Fibroblast of lung (primary cell): Measurements from ENCODE around the gene RXRA. TPM values are rescaled to one million over a fixed set of nuclear protein-coding genes. Genes with fewer than 3 reads are reported as not detected.

Source experiments
- DNase-seq, 2 donors: peaks; one replicate each; pipeline versions ENCODE4 v3.0.0 to v3.0.0-alpha.2; 2010; ENCODE audit warnings: low read depth in 2 of 2
- H2AFZ ChIP-seq: 2 replicates; pipeline ENCODE4 v1.5.1; 2012; ENCODE audit warnings: low read length, control low read depth, inconsistent platforms
- H3K27ac ChIP-seq: 2 replicates; pipeline ENCODE4 v1.5.1; 2011; ENCODE audit warnings: low read length, control low read depth; ENCODE audit not compliant: insufficient read depth
- H3K27me3 ChIP-seq: 2 replicates; pipeline ENCODE4 v1.5.1; 2011; ENCODE audit warnings: mild to moderate bottlenecking, low read length; ENCODE audit not compliant: control insufficient read depth, insufficient read depth
- H3K36me3 ChIP-seq: 2 replicates; pipeline ENCODE4 v1.5.1; 2011; ENCODE audit warnings: low read length; ENCODE audit not compliant: control insufficient read depth, insufficient read depth
- H3K4me1 ChIP-seq: 2 replicates; pipeline ENCODE4 v1.5.1; 2011; ENCODE audit warnings: low read length; ENCODE audit not compliant: control insufficient read depth, insufficient read depth; ENCODE audit errors: extremely low read depth
- H3K4me2 ChIP-seq: 2 replicates; pipeline ENCODE4 v1.5.1; 2011; ENCODE audit warnings: low read length, control low read depth; ENCODE audit not compliant: insufficient read depth; ENCODE audit errors: extremely low read depth
- H3K4me3 ChIP-seq, 4 experiments: fragments of 200-600 bp in 1 of 4; sonication (generic) in 1 of 4; replicated peaks in 1 of 4; 2 replicates each; pipeline ENCODE4 v1.5.1; 2011 to 2016; ENCODE audit warnings: low read length in 4 of 4, low read depth in 3 of 4, mild to moderate bottlenecking in 3 of 4, control low read depth in 2 of 4, inconsistent platforms in 1 of 4, mixed read lengths in 1 of 4; ENCODE audit not compliant: insufficient read depth in 1 of 4; ENCODE audit errors: control extremely low read depth in 1 of 4
- H3K79me2 ChIP-seq: 2 replicates; pipeline ENCODE4 v1.5.1; 2012; ENCODE audit warnings: mild to moderate bottlenecking, low read length, inconsistent platforms; ENCODE audit not compliant: control insufficient read depth, insufficient read depth
- H3K9ac ChIP-seq: 2 replicates; pipeline ENCODE4 v1.5.1; 2011; ENCODE audit warnings: mild to moderate bottlenecking, low read length, control low read depth; ENCODE audit not compliant: insufficient read depth
- H3K9me3 ChIP-seq: 2 replicates; pipeline ENCODE4 v1.5.1; 2012; ENCODE audit warnings: low read depth, low read length; ENCODE audit not compliant: control insufficient read depth, insufficient read depth
- H4K20me1 ChIP-seq: 2 replicates; pipeline ENCODE4 v1.5.1; 2011; ENCODE audit warnings: low read length; ENCODE audit not compliant: control insufficient read depth, insufficient read depth; ENCODE audit errors: extremely low read depth
- CTCF ChIP-seq, 2 donors: IDR thresholded peaks in 1 of 2; conservative IDR thresholded peaks in 1 of 2; 1 replicate in 1 of 2; 2 replicates in 1 of 2; pipeline ENCODE4 v1.5.1; 2011 to 2012; ENCODE audit warnings: low read length in 2 of 2, control low read depth in 1 of 2, inconsistent platforms in 1 of 2, low read depth in 1 of 2, mild to moderate bottlenecking in 1 of 2
- EZH2 ChIP-seq: IDR thresholded peaks from 2 replicates; pipeline ENCODE4 v1.5.1; 2012; ENCODE audit warnings: low read length, control low read depth, mild to moderate bottlenecking; ENCODE audit errors: missing control alignments
- polyA plus RNA-seq, 2 donors: library from polyadenylated mRNA; depleted of rRNA in 1 of 2; stranded (reverse) in 1 of 2; unstranded in 1 of 2; fragments of >200 nt; gene quantifications; 2 replicates each; pipeline ENCODE4 v1.2.1, GENCODE V29; 2011 to 2012; ENCODE audit warnings: missing spikeins in 1 of 2
- total RNA-seq: library from RNA; depleted of rRNA; stranded (reverse); fragments of >200 nt; gene quantifications from 2 replicates; pipeline ENCODE4 v1.2.1, GENCODE V29; 2014

The RXRA gene
- total and polyA plus RNA-seq, 2 donors (not counting 1 experiment from before 2014, with no cell fraction given), result 13.3 to 14.9 TPM

GRCh38 chr9:134431626-134432025 lies 105.4 kb downstream of the RXRA start:
- H3K9me3 ChIP-seq, result no peaks in the 10 kb centered on the region
- no peaks in the 10 kb centered on the region for H3K79me2 ChIP-seq
- H3K4me1 ChIP-seq, result peaks cover 9% of the 10 kb centered on the region
- DNase-seq, result no peak
- H4K20me1 ChIP-seq, result no peaks in the 10 kb centered on the region
- no peaks in the 10 kb centered on the region for H3K27me3 ChIP-seq
- H3K4me2 ChIP-seq, result no peak overlapping the region
- peaks cover 3% of the 10 kb centered on the region for H3K36me3 ChIP-seq
- no peak overlapping the region for H3K9ac ChIP-seq
- no peak overlapping the region for H3K27ac ChIP-seq
- no peak overlapping the region for H2AFZ ChIP-seq
- no peak for TF ChIP-seq EZH2
- no peak for TF ChIP-seq CTCF (conservative IDR thresholded peaks at IDR 0.05 in 1 of 2, IDR thresholded peaks at IDR 0.05 in 1 of 2; ENCODE audit: low read depth in 1 of 2, low read length in 2 of 2)
- H3K4me3 ChIP-seq, result no peak overlapping the region

- no peak overlapping the region for H2AFZ ChIP-seq
- H3K9ac ChIP-seq, result no peak overlapping the region
- no peak overlapping the region for H3K4me2 ChIP-seq
- H3K79me2 ChIP-seq, result no peaks in the 10 kb centered on the region
- no peak overlapping the region for H3K4me3 ChIP-seq
- H4K20me1 ChIP-seq, result no peaks in the 10 kb centered on the region
- peaks cover 9% of the 10 kb centered on the region for H3K4me1 ChIP-seq
- no peaks in the 10 kb centered on the region for H3K27me3 ChIP-seq
- no peak for TF ChIP-seq CTCF (conservative IDR thresholded peaks at IDR 0.05 in 1 of 2, IDR thresholded peaks at IDR 0.05 in 1 of 2; ENCODE audit: low read depth in 1 of 2, low read length in 2 of 2)
- no peak for TF ChIP-seq EZH2
- H3K9me3 ChIP-seq, result no peaks in the 10 kb centered on the region
- peaks cover 6% of the 10 kb centered on the region for H3K36me3 ChIP-seq
- DNase-seq, result no peak
- H3K27ac ChIP-seq, result no peak overlapping the region
Observed at GRCh38 chr9:134432471-134432870, 106.2 kb downstream of the RXRA start.

GRCh38 chr9:134433101-134433500 lies 106.8 kb downstream of the RXRA start:
- Histone ChIP-seq H3K79me2 (no peaks in the 10 kb centered on the region), H3K9ac (no peak overlapping the region), H3K27ac (no peak overlapping the region), H3K36me3 (peaks cover 6% of the 10 kb centered on the region), H3K27me3 (no peaks in the 10 kb centered on the region), H4K20me1 (no peaks in the 10 kb centered on the region), H3K4me1 (peaks cover 9% of the 10 kb centered on the region), H2AFZ (no peak overlapping the region), H3K4me2 (no peak overlapping the region), H3K9me3 (no peaks in the 10 kb centered on the region), H3K4me3 (no peak overlapping the region)
- no peak for TF ChIP-seq EZH2
- no peak for TF ChIP-seq CTCF (conservative IDR thresholded peaks at IDR 0.05 in 1 of 2, IDR thresholded peaks at IDR 0.05 in 1 of 2; ENCODE audit: low read depth in 1 of 2, low read length in 2 of 2)
- DNase-seq, result peak; percentile 18 to 33
